Breast epithelium (tissue), 4 donors: ENCODE results near the gene EVC. TPM values are rescaled to one million over a fixed set of nuclear protein-coding genes. Genes with fewer than 3 reads are reported as not detected.

Experiments used
- DNase-seq, 2 donors: peaks; one replicate each; pipeline ENCODE4 v3.0.0-alpha.2; 2019; ENCODE audit warnings: low spot score in 2 of 2
- H3K27ac ChIP-seq, 2 donors: fragments of 200-600 bp; sonication (generic) in 1 of 2; one replicate each; pipeline ENCODE4 v1.5.1; 2016 to 2019; ENCODE audit warnings: mild to moderate bottlenecking in 1 of 2
- H3K27me3 ChIP-seq, 2 donors: fragments of 200-600 bp; sonication (generic) in 1 of 2; one replicate each; pipeline versions ENCODE4 v1.5.1 to v1.6.0; 2017 to 2019; ENCODE audit warnings: control low read depth in 1 of 2, mild to moderate bottlenecking in 1 of 2
- H3K36me3 ChIP-seq: fragments of 200-600 bp; one replicate; pipeline ENCODE4 v1.5.1; 2019
- H3K4me1 ChIP-seq, 2 donors: fragments of 200-600 bp; sonication (generic); one replicate each; pipeline ENCODE4 v1.5.1; 2016 to 2019; ENCODE audit warnings: control low read depth in 1 of 2
- H3K4me3 ChIP-seq, 3 donors: fragments of 200-600 bp; sonication (generic); 1 replicate in 2 of 3; 2 replicates in 1 of 3; pipeline ENCODE4 v1.5.1; 2016 to 2019; ENCODE audit warnings: mild to moderate bottlenecking in 3 of 3, moderate library complexity in 2 of 3
- H3K9me3 ChIP-seq, 2 donors: fragments of 200-600 bp; sonication (generic) in 1 of 2; one replicate each; pipeline ENCODE4 v1.5.1; 2016 to 2019; ENCODE audit warnings: control low read depth in 1 of 2
- CTCF ChIP-seq, 3 donors: fragments of 450-650 bp; IDR thresholded peaks; one replicate each; pipeline ENCODE4 v1.5.1; 2016 to 2017; ENCODE audit warnings: antibody characterized with exemption in 3 of 3, mild to moderate bottlenecking in 3 of 3, moderate library complexity in 3 of 3
- POLR2A ChIP-seq: fragments of 450-650 bp; IDR thresholded peaks from one replicate; pipeline ENCODE4 v1.6.1; 2016; ENCODE audit warnings: antibody characterized with exemption, mild to moderate bottlenecking, moderate library complexity
- POLR2AphosphoS5 ChIP-seq, 3 donors: sonication (generic); formaldehyde crosslinking; IDR thresholded peaks; one replicate each; pipeline ENCODE4 v1.6.1; 2017; ENCODE audit warnings: antibody characterized with exemption in 3 of 3
- intact Hi-C: fragments of 100-400 bp; cut with DNase I; formaldehyde crosslinking; loops from one replicate; pipeline ENCODE4 v1.15.1; 2023; ENCODE audit warnings: low total_unique reads
- total RNA-seq, 3 donors: library from RNA; depleted of rRNA; stranded (reverse); fragments of >200 nt; gene quantifications; one replicate each; pipeline ENCODE4 v1.1.0, GENCODE V29; 2016

EVC gene
- total RNA-seq, 3 donors from 2014 or later, result 20.0 to 27.5 (median 25.9) TPM

GRCh38 chr4:5788144-5788543 is 77.1 kb downstream of the EVC start:
- TF ChIP-seq POLR2A (no peak), POLR2AphosphoS5 (IDR thresholded peaks at IDR 0.05) (no peak), CTCF (IDR thresholded peaks at IDR 0.05) (no peak)
- DNase-seq, result no peak
- H3K4me3 ChIP-seq, result no peak overlapping the region
- no peaks in the 10 kb centered on the region for H3K27me3 ChIP-seq
- no peak overlapping the region for H3K27ac ChIP-seq
- H3K9me3 ChIP-seq, result no peaks in the 10 kb centered on the region
- H3K36me3 ChIP-seq, result no peaks in the 10 kb centered on the region
- intact Hi-C loops, result no loop called here
- H3K4me1 ChIP-seq, result no peaks in the 10 kb centered on the region

- no peaks in the 10 kb centered on the region for H3K36me3 ChIP-seq
- no peaks in the 10 kb centered on the region for H3K4me1 ChIP-seq
- H3K9me3 ChIP-seq, result no peaks in the 10 kb centered on the region
- no peak for DNase-seq
- intact Hi-C loops, result no loop called here
- no peak overlapping the region for H3K27ac ChIP-seq
- TF ChIP-seq POLR2AphosphoS5 (IDR thresholded peaks at IDR 0.05) (no peak), POLR2A (no peak), CTCF (IDR thresholded peaks at IDR 0.05) (no peak)
- no peak overlapping the region for H3K4me3 ChIP-seq
- no peaks in the 10 kb centered on the region for H3K27me3 ChIP-seq
Measured at GRCh38 chr4:5789141-5789540, 78.1 kb downstream of the EVC start.

- no peak for TF ChIP-seq POLR2A
- no peak for TF ChIP-seq POLR2AphosphoS5 (IDR thresholded peaks at IDR 0.05)
- TF ChIP-seq CTCF (IDR thresholded peaks at IDR 0.05), result no peak
- no peak overlapping the region for H3K4me3 ChIP-seq
- no peak overlapping the region for H3K27ac ChIP-seq
- H3K36me3 ChIP-seq, result no peaks in the 10 kb centered on the region
- H3K4me1 ChIP-seq, result no peaks in the 10 kb centered on the region
- intact Hi-C loops, result no loop called here
- DNase-seq, result no peak
- no peaks in the 10 kb centered on the region for H3K9me3 ChIP-seq
- no peaks in the 10 kb centered on the region for H3K27me3 ChIP-seq
Measured at GRCh38 chr4:5790546-5790857, 79.5 kb downstream of the EVC start.

GRCh38 chr4:5791654-5792053 is 80.7 kb downstream of the EVC start:
- Histone ChIP-seq H3K36me3 (no peaks in the 10 kb centered on the region), H3K27ac (no peak overlapping the region), H3K4me3 (no peak overlapping the region), H3K27me3 (no peaks in the 10 kb centered on the region), H3K4me1 (no peaks in the 10 kb centered on the region), H3K9me3 (no peaks in the 10 kb centered on the region)
- TF ChIP-seq POLR2AphosphoS5 (IDR thresholded peaks at IDR 0.05) (no peak), CTCF (IDR thresholded peaks at IDR 0.05) (no peak), POLR2A (no peak)
- intact Hi-C loops, result no loop called here
- DNase-seq, result no peak

GRCh38 chr4:5793514-5793913 is 82.5 kb downstream of the EVC start:
- H3K36me3 ChIP-seq, result no peaks in the 10 kb centered on the region
- no peaks in the 10 kb centered on the region for H3K9me3 ChIP-seq
- no peak for DNase-seq
- intact Hi-C loops, result no loop called here
- no peak overlapping the region for H3K4me3 ChIP-seq
- no peaks in the 10 kb centered on the region for H3K4me1 ChIP-seq
- H3K27ac ChIP-seq, result no peak overlapping the region
- no peaks in the 10 kb centered on the region for H3K27me3 ChIP-seq
- no peak for TF ChIP-seq POLR2AphosphoS5 (IDR thresholded peaks at IDR 0.05)
- no peak for TF ChIP-seq POLR2A
- no peak for TF ChIP-seq CTCF (IDR thresholded peaks at IDR 0.05)
